GM19043 (cell line): ENCODE results near the gene HES5.

Experiments
- ATAC-seq: cut with Tn5 transposase; IDR thresholded peaks from one replicate; pipeline ENCODE4 v1.9.1; 2021; ENCODE audit warnings: low read depth; ENCODE audit not compliant: unreplicated experiment

Gene HES5

DNA sequence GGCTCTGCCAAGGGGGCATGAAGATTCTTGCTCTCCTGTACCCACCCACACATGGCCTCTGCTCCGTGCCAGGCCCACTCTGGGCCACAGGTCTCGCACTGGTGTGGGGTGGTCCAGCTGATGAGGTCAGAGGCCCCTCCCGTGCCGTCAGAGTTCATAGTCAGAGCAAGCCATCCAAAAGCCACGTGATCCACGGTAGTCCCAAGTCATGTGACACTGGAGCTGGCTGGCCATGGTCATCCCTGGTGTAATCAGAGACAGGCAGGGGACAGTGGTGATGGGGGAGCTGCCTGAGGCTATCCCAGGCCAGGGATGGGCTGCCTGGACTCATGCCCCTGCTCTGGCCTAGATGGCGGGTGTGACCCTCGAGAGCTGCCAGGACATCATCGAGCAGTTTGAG lies 43.5 kb downstream of the HES5 start:
- ATAC-seq, result no peak

DNA sequence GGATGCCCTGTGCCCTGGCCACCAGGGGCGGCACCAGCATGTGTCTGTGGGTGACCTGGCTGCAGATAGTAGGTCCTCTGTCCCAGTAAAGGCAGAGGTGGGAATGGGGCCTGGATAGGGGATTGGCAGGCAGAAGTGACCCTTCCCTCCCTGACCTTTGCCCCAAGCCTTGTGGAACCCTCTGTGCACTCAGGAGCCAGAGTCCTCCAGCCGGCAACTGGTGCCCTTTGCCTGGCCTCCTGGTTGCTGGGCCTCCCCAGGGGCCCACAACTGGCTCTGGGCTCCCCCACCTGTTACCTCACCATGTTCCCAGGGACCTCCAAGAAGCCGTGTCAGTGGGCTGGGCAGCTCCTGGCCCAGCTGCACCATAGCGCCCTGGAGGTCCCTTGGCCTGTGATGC lies 44.0 kb downstream of the HES5 start:
- ATAC-seq, result no peak

DNA sequence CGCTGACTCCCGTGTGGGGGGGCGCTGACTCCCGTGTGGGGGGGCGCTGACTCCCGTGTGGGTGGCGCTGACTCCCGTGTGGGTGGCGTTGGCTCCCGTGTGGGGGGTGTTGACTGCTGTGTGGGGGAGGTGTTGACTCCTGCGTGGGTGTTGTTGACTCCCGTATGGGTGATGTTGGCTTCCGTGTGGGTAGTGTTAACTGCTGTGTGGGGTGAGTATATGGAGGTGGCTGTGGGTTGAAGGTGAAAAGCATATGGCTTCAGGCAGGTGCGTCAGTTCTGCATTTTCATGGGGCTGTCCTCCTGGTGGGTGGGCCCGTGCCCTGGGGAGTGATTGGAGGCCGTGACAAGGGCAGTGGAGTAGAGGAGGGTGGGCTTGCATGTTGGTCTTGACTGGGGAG lies 46.1 kb downstream of the HES5 start:
- ATAC-seq, result no peak

DNA sequence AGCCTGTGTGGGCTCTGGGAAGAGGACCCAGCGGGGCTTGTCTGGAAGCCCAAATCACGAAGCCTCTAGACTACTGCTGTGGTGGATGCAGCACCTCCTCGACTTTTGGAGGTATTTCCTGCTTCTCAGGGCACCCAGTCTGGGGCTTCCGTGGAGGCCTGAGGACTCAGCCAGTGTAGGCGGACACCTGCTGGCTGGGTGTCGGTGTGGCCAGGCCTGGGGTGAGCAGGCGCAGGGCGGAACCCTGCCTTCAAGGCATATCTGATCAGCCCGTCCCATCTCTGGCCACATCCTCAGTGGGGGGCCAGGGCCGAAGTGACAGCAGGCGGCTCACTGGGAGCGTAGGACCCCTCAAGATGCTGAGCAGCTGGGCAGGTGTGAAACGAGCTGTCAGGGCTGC lies 47.0 kb downstream of the HES5 start:
- no peak for ATAC-seq

DNA sequence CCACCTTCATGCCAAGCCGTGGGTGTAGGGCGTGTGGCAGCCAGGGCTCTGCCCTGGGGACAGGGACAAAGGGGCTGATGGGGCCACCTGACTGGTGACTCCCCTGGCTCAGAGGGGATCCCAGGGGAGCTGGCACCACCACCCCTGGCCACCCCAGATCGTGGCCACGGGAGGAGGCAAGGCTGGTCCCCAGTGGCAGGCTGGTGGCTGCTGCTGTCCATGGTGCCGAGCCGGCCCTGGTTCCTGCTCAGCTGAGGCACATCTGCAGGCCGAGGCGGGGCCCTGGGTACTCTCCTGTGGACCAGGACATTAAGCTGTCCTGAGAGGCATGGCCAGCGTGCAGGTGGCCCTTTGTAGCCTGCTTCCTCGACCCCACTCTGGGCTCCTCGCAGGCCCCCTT lies 47.5 kb downstream of the HES5 start:
- ATAC-seq, result no peak

DNA sequence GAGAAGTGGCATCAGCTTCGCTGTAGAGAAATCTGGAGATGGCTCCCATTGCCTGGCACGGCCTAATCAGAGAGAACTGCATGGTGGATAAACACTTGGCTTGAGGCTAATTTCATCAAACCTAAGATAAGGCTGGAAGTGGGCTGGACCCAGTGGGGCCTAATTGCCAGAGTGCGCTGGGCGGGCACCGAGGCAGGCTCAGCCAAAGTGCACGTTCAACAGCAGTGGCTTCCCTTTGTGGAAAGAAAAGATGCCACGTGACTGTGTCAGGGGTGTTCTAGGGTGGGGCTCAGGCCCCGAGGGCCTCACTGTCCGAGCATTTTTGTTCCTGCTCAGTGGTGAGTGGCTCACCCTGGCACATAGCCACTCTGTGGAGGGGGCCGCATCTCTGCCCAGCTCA lies 48.2 kb downstream of the HES5 start:
- no peak for ATAC-seq

DNA sequence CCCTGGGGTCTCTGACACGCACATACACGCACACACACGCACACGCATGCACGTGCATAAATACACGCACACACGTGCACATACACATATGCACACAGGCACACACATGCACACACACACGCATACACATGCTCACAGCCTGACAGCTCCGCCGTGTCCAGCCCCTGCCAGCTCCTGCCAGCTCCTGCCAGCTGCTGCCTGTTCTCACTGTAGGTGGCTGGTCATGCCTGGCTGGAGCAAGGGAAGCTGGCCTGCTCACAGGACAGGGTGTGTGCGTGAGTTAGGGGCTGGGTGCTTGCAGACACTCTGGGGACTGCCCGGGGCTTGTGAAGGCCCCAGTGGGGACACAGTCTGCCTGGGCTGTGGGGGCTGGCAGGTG lies 49.1 kb downstream of the HES5 start:
- ATAC-seq, result no peak

DNA sequence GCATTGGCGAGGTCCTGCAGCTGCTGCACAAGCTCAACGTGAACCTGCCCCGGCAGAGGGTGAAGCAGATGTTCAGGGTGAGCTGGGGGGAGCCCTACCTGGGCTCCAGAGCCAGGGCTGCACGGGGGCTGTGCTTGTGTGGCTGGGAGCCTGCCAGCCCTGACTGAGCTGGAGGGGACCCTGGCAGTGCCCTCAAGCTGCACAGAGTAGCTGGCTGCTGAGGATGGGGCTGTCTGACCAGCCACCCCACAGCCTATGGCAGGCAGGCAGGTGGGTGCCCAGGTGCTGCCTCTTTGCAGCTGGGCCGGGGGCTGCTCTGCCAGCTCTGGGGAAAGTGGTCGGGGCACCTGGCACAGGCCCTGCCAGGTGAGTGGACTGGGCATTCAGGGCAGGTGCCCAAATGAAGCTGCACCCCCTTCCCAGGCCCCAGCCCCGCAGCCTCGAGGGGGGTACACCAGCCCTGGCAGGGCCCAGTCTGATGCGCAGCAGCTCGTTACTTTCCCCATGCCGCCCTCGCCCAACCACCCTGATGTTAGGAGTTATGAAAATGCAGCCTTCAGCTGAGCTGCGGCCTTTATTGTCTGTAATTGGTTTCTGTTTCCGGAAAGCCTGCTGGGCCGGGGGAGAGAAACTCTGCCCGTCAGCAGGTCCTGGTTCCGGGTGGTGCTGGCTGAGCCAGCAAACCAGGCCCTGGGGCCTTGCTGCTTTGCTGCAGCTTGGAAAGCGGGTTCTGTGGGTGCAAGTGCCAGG lies 49.7 kb downstream of the HES5 start:
- ATAC-seq, result no peak

DNA sequence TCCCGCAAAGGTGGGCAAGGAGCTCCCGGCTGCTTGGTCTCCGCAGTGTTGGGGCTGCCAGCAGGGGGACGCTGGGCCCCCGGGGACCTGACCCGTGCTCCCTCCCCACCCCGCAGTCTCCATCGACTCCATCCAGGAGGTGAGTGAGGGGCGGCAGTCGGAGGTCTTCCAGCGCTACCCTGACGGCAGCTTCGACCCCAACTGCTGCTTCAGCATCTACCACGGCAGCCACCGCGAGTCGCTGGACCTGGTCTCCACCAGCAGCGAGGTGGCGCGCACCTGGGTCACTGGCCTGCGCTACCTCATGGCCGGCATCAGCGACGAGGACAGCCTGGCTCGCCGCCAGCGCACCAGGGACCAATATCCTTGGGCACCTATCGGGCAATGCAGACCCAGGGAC lies 50.4 kb downstream of the HES5 start:
- no peak for ATAC-seq

DNA sequence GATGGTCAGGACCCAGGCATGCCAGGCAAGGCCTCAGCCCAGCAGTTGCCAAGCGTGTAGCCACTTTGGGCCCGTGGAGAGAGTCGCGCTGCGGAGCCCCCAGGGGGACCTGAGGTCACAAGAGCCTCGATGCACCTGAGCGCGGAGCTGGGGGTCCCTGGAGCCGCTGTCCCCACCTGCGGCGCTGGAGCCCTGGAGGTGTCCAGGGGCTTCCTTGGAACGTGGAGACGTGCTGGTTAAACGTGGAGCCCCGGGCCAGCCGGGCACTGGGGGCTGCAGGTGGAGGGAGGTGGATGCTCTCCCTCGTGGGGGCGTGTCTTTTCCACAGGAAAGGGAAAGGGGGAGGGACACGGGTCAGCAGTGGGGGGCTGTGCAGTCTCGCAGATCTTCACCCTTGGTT lies 50.9 kb downstream of the HES5 start:
- no peak for ATAC-seq
